HUES64 (cell line): ENCODE measurements around the gene ETFBKMT. TPM values are rescaled to one million over a fixed set of nuclear protein-coding genes. Genes with fewer than 3 reads are reported as not detected.

ENCODE experiments used
- H3K27ac ChIP-seq: 2 replicates; pipeline ENCODE4 v1.7.0; 2013; ENCODE audit warnings: low read depth, low read length, inconsistent platforms
- H3K27me3 ChIP-seq: 2 replicates; pipeline ENCODE4 v1.6.1; 2013; ENCODE audit warnings: mild to moderate bottlenecking, low read length; ENCODE audit not compliant: insufficient read depth
- H3K36me3 ChIP-seq: 2 replicates; pipeline ENCODE4 v1.6.1; 2013; ENCODE audit warnings: mild to moderate bottlenecking, low read length; ENCODE audit not compliant: insufficient read depth
- H3K4me1 ChIP-seq: 2 replicates; pipeline ENCODE4 v1.6.1; 2013; ENCODE audit warnings: mild to moderate bottlenecking, low read length, moderate library complexity; ENCODE audit not compliant: insufficient read depth
- H3K4me3 ChIP-seq: 2 replicates; pipeline ENCODE4 v1.5.1; 2013; ENCODE audit warnings: mild to moderate bottlenecking, low read length, moderate library complexity
- H3K9ac ChIP-seq: 2 replicates; pipeline ENCODE4 v1.6.1; 2013; ENCODE audit warnings: mild to moderate bottlenecking, low read depth, low read length
- H3K9me3 ChIP-seq: 2 replicates; pipeline ENCODE4 v1.6.1; 2013; ENCODE audit warnings: low read depth, low read length; ENCODE audit not compliant: insufficient read depth
- WGBS: fragments of 150-250, 120-280 bp; methylation state at CpG from one replicate; pipeline ENCODE4 v1.1.7; 2013; ENCODE audit warnings: missing lambda C conversion rate; 5-methylcytosine and 5-hydroxymethylcytosine counted together
- polyA plus RNA-seq, 2 experiments: library from polyadenylated mRNA; stranded (reverse); fragments of 50-300 nt; gene quantifications; one replicate each; pipeline ENCODE4 v1.2.3, GENCODE V29; 2013

The ETFBKMT gene, protein sequence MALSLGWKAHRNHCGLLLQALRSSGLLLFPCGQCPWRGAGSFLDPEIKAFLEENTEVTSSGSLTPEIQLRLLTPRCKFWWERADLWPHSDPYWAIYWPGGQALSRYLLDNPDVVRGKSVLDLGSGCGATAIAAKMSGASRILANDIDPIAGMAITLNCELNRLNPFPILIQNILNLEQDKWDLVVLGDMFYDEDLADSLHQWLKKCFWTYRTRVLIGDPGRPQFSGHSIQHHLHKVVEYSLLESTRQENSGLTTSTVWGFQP
- polyA plus RNA-seq (2013, experiment 1 of 2), result 0.70 TPM
- 1.5 TPM for polyA plus RNA-seq (2013, experiment 2 of 2)

DNA sequence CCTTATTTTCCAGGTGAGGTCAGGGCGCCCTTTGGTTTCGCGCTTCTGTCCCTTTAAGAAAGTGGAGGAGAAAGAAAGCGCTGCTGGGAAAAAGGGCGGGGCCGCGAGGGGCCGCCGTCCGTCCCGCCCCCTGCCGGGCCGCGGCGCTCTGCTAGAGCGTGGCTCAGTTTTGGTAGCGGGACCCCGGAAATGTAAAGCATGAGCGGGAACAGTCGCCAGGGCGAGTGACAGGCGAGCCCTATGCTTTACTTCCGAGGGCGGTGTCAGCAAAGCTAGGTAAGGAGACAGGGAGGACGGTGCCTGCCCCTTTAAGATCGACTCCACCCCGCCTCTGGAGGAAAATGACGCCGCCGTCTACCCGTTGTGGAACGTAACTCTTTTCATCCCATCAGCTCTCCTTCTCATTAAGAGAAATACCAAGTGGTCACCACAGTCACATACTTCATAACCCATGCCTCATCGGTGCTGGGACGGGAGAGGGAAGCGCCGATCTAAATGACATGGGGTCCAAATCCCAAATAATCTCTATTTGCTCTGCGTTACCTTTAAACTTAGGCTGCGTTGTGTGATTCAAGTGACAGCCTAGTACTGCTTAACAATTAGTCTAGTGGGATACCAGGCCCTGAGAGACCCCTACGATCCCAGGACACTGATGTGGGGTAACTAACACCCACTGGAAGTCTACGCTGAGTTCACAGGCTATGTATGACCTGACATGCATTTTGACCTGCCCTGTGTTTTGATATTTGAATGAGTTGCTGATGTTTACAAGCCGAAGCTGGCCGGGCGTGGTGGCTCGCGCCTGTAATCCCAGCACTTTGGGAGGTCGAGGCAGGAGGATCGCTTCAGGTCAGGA, at the start of gene ETFBKMT:
ETFBKMT (plus strand) TSS at position 602 of the 856 bp plus-strand sequence. CDS start 2,266 bp downstream, outside the sequence.
- Histone ChIP-seq H3K36me3 (no peaks in the 10 kb centered on the region), H3K9me3 (no peaks in the 10 kb centered on the region), H3K4me3 (peak within 1 kb of the TSS; percentile 72), H3K9ac (peak within 1 kb of the TSS; percentile 71), H3K27me3 (no peaks in the 10 kb centered on the region), H3K4me1 (peaks cover 6% of the 10 kb centered on the region; the same call in 1 of the 2 replicates), H3K27ac (peak within 1 kb of the TSS; percentile 91; the same call in 1 of the 2 replicates)
- 5% methylated on average over 47 of the region's 47 CpGs for WGBS

DNA sequence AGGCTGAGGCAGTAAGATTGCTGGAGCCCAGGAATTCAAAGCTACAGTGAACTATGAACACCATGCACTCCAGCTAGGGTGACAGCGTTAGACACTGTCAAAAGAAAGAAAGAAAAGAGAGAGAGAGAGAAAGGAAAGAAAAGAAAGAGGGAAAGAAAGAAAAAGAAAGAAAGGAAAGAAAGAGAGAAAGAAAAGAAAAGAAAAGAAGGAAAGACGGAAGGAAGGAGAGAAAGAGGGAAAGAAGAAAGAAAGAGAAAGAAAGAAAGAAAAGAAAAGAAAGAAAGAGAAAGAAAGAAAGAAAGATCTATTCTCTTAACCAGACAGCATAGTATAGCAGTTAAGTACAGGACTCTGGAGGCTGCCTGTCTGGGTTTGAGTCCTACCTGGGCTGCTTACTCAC, 46.7 kb upstream of the ETFBKMT start:
- Histone ChIP-seq H3K4me3 (no peak overlapping the region), H3K9ac (no peak overlapping the region), H3K9me3 (peaks cover 18% of the 10 kb centered on the region; the same call in 1 of the 2 replicates), H3K27me3 (no peaks in the 10 kb centered on the region), H3K27ac (no peak overlapping the region), H3K4me1 (no peaks in the 10 kb centered on the region), H3K36me3 (no peaks in the 10 kb centered on the region)
- 93% methylated on average over 2 of the region's 2 CpGs for WGBS

DNA sequence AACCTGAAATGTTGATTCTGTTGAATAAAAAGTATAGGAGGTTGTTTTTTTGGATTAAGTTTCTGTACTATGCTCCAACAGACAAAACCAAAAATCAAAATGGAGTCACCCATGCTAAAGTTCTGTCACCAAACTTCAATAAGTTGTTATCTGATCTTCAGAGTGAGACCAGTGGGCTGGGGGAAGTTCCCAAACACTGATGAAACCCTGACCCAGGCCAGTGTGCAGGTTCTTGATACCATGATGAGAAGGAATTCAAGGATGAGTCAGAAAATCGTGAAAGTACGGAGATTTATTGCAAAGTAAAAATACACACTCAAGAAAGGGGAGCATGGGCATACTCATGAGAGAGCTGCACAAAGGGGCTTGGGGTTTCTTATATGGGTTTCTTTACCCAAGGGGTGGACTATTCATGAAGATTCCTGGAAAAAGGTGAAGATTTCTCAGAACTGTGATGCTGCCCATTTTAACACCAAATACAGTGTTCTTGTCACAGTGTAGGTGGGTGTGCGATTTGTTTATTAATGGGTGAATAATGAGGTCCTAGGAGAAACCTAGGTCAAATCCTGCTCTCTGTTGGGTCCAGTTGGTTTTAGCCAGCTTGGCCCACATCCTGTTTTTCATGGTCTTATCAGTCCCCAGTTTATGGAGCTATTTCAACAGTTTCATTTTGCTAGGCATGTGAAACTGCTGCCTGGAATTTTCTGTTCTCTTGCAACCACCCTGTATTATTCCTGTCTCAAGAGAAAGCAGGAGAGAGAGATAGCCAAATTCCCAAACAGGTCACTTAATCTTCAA, 41.1 kb upstream of the ETFBKMT start:
- no peak overlapping the region for H3K9ac ChIP-seq
- no peaks in the 10 kb centered on the region for H3K27me3 ChIP-seq
- H3K27ac ChIP-seq, result no peak overlapping the region
- WGBS, result 90% methylated on average over 3 of the region's 3 CpGs
- no peaks in the 10 kb centered on the region for H3K4me1 ChIP-seq
- H3K9me3 ChIP-seq, result no peaks in the 10 kb centered on the region
- H3K4me3 ChIP-seq, result no peak overlapping the region
- no peaks in the 10 kb centered on the region for H3K36me3 ChIP-seq

DNA sequence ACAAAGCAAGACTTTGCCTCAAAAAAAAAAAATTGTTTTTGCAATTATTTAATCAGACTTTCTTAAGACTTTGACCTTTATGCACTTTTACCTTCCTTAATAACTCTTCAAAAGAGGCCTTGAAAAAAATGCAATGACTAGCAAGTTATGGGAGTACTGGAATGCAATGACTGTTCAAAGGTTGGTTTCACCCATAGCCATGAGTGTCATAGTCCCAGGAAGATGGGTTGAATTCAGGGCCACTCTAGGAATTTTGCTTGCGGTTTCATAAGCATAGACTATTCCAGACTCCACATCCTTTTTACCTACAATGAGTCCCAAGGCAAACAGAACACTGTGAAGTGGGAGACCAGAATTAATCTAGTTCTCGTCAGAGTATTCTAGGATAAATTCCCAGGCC, 39.2 kb upstream of the ETFBKMT start:
- H3K27ac ChIP-seq, result no peak overlapping the region
- H3K27me3 ChIP-seq, result no peaks in the 10 kb centered on the region
- no peak overlapping the region for H3K9ac ChIP-seq
- no peaks in the 10 kb centered on the region for H3K9me3 ChIP-seq
- H3K4me3 ChIP-seq, result no peak overlapping the region
- 70% methylated on average over 2 of the region's 2 CpGs for WGBS
- no peaks in the 10 kb centered on the region for H3K4me1 ChIP-seq
- no peaks in the 10 kb centered on the region for H3K36me3 ChIP-seq

DNA sequence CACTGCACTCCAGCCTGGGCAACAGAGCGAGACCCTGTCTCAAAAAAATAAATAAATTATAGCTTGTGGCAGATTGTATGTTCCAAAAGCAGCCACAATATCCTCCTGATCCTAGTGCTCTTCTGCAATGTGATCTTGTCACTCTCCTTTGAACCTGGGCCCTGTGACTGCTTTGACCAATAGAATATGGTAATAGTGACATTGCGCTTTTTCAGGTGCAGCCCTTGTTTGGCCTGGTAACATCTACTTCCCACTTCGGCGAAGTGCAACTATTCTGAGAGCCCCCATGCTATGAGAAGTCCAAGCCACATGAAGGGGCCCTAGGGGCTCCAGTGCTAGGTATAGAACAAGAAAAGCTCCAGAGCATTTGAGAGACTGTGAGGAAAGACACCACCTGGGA, 37.5 kb upstream of the ETFBKMT start:
- H3K36me3 ChIP-seq, result no peaks in the 10 kb centered on the region
- no peak overlapping the region for H3K27ac ChIP-seq
- H3K4me3 ChIP-seq, result no peak overlapping the region
- no peaks in the 10 kb centered on the region for H3K9me3 ChIP-seq
- H3K9ac ChIP-seq, result no peak overlapping the region
- 95% methylated on average over 3 of the region's 4 CpGs for WGBS
- H3K27me3 ChIP-seq, result no peaks in the 10 kb centered on the region
- H3K4me1 ChIP-seq, result no peaks in the 10 kb centered on the region

DNA sequence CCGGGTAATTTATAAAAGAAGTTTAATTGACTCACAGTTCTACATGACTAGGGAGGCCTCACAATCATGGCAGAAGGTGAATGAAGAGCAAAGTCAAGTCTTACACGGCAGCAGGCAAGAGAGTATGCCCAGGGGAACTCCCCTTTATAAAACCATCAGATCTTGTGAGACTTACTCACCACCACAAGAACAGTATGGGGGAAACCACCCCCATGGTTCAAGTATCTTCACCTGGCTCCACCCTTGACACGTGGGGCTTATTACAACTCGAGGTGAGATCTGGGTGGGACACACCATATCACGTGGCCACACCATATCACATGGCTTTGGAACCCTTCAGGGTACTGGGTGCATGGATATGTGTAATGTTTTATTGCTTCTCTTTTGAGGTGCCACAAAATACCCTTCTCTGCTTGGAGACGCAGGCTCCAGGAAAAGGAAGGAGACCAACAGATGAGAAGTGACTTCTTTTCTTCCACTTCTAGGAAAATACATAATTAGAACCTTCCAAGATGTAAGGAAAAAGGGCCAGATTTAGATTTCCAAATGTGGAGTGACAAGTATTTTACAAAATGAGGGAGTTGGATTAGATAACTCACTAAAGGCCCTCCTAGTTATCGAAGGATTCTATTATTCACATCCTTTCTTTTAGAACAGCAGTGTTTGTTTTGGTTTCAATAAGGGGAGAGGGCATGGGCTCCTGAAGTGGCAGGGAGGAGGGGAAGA, 33.1 kb upstream of the ETFBKMT start:
- Histone ChIP-seq H3K9me3 (no peaks in the 10 kb centered on the region), H3K9ac (no peak overlapping the region), H3K36me3 (no peaks in the 10 kb centered on the region), H3K27ac (no peak overlapping the region), H3K27me3 (no peaks in the 10 kb centered on the region), H3K4me1 (no peaks in the 10 kb centered on the region), H3K4me3 (no peak overlapping the region)
- 81% methylated on average over 6 of the region's 7 CpGs for WGBS

DNA sequence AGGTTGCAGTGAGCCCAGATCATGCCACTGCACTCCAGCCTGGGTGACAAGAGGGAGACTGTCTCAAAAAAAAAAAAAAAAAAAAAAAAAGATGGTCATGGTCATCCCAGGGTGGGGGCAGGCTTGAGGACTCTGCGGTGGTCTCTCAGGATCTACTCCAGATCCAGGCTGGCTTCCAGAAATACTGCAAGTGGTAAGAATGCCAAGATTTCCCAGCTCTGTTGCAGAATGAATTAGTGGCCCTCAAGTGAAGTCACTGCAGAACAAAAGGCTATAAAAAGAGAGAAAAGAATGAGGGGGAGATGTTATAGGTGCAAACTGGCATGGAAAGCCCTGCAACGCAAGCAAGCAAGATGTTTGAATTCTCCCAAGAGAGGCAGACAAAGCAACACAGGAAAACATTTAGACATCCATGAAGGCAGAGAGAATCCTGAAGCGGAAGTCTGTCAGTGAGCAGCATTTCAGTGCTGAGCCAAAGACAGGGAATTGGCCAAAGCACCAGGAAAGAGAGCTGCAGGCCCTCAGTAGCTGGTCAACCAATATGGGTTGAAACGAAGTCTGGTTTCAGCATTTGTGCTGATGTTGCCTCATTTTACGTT, 31.9 kb upstream of the ETFBKMT start:
- H3K4me3 ChIP-seq, result no peak overlapping the region
- no peaks in the 10 kb centered on the region for H3K4me1 ChIP-seq
- no peak overlapping the region for H3K9ac ChIP-seq
- H3K9me3 ChIP-seq, result no peaks in the 10 kb centered on the region
- no peaks in the 10 kb centered on the region for H3K36me3 ChIP-seq
- 94% methylated on average over 5 of the region's 5 CpGs for WGBS
- H3K27me3 ChIP-seq, result no peaks in the 10 kb centered on the region
- no peak overlapping the region for H3K27ac ChIP-seq

DNA sequence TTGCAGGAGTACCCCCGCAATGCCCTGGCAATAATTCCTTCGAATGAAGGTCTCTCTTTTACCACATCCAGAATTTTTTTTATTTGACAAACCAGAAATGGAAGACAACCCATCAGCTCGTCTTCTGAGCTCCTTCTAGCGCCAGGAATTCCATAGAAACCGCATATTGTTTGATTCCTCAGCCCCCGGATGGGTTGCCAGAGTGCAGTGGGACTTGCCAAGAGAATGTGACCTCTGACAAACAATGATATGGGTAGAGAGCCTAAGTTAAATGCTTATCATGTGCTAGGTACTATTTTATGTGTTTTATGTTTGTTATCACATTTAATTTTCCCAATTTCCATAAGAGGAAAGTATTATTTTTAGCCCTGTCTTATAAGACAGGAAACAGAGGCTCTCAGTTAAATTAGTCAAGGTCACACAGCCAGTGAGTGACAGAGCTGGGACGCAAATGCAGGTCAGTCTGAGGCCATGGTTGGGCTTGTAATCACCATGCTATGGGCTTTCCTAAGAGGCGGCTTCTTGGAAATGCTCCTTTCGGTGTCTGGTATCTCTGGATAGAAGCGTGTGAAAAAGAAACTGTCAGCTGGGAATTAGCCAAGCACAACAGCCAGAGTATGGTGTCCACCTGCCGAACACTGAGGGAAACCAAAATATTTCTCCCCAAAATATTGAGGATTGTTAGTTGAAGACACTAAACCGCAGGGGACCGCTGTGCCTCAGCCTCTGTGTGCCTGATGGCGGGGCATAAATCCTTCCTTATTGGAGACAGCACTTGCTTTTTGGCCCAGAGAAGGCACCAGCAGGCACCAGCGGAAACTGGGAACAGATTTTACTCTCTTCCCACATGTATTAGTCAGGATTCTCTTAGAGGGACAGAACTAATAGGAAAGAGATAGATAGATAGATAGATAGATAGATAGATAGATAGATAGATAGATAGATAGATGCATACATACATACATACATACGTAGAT, 29.4 kb upstream of the ETFBKMT start:
- Histone ChIP-seq H3K9me3 (no peaks in the 10 kb centered on the region), H3K27ac (no peak overlapping the region), H3K36me3 (no peaks in the 10 kb centered on the region), H3K9ac (no peak overlapping the region), H3K27me3 (no peaks in the 10 kb centered on the region), H3K4me1 (no peaks in the 10 kb centered on the region), H3K4me3 (no peak overlapping the region)
- WGBS, result 83% methylated on average over 15 of the region's 16 CpGs

DNA sequence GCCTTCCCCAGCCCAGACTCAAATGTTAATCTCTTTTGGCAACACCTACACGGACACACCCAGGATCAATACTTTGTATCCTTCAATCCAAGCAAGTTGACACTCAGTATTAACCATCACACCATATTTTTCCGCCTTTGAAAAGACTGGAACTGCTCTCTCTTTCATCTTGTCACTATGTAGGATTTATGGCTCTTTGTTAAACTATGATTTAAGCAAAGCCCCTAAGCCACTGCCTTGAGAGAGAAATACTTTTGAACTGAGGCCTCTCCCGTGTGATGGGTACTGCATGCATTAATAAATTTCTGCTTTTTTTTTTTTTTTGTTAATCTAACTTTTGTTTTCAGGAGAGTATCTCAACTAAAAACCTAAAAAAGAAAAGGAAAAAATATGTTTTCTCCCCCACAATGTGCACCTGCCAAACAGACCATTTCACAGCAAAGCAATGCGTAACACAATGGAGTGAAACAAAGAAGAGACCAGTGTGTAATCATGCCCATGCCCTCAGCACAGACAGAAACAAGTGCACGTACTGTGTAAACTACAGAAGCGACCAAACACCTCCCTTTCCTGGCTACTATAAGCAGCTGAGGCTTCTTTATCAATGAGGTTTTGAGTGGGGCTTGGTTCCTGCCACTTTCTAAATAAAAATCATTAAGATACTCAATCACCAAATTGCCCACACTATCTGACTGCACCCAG, 28.3 kb upstream of the ETFBKMT start:
- H3K4me3 ChIP-seq, result no peak overlapping the region

More for the DNA sequence above, 28.3 kb upstream of the ETFBKMT start:
- no peaks in the 10 kb centered on the region for H3K9me3 ChIP-seq
- WGBS, result 94% methylated on average over 6 of the region's 6 CpGs
- no peak overlapping the region for H3K9ac ChIP-seq
- no peak overlapping the region for H3K27ac ChIP-seq
- no peaks in the 10 kb centered on the region for H3K36me3 ChIP-seq
- no peaks in the 10 kb centered on the region for H3K27me3 ChIP-seq
- H3K4me1 ChIP-seq, result no peaks in the 10 kb centered on the region
